Measurements from ENCODE around the gene SORCS1. TPM values are rescaled to one million over a fixed set of nuclear protein-coding genes. Genes with fewer than 3 reads are reported as not detected.

The SORCS1 gene
- total RNA-seq, 2 experiments from 2014 or later = not detected

- no peaks in the 10 kb centered on the region for H3K36me3 ChIP-seq (ENCODE audit: insufficient read depth, low read length)
- no peaks in the 10 kb centered on the region for H3K4me1 ChIP-seq (ENCODE audit: insufficient read depth, low read length)
- TF ChIP-seq CTCF (IDR thresholded peaks at IDR 0.05) = no peak
- Mint-ChIP-seq H3K27ac (no peak overlapping the region), H3K4me1 (ENCODE audit: low read depth) (no peaks in the 10 kb centered on the region), H3K9me3 (peaks cover 8% of the 10 kb centered on the region), H3K36me3 (ENCODE audit: low read depth) (no peaks in the 10 kb centered on the region), H3K27me3 (no peaks in the 10 kb centered on the region), H3K4me3 (no peak overlapping the region)
- DNase-seq (no peak), ATAC-seq (ENCODE audit: poor library complexity) (no peak)
- no peaks in the 10 kb centered on the region for H3K9me3 ChIP-seq (ENCODE audit: control insufficient read depth in 1 of 2, insufficient read depth in 1 of 2, low read length in 2 of 2)
- no peaks in the 10 kb centered on the region for H3K27me3 ChIP-seq (ENCODE audit: control insufficient read depth in 1 of 2, insufficient read depth in 2 of 2, low read length in 2 of 2)
- ChIA-PET CTCF (no interaction called here), POLR2A (no interaction called here)
- no peak overlapping the region for H3K27ac ChIP-seq (ENCODE audit: low read depth in 1 of 2, low read length in 2 of 2)
- H3K4me3 ChIP-seq (ENCODE audit: low read length) = no peak overlapping the region
- intact Hi-C loops (cut with DNase I, micrococcal nuclease) = no loop called here
Measured at GRCh38 chr10:107033799-107034422, 130.6 kb downstream of the SORCS1 start.

- Histone ChIP-seq H3K27me3 (ENCODE audit: control insufficient read depth in 1 of 2, insufficient read depth in 2 of 2, low read length in 2 of 2) (no peaks in the 10 kb centered on the region), H3K9me3 (ENCODE audit: control insufficient read depth in 1 of 2, insufficient read depth in 1 of 2, low read length in 2 of 2) (no peaks in the 10 kb centered on the region), H3K27ac (ENCODE audit: low read depth in 1 of 2, low read length in 2 of 2) (no peak overlapping the region), H3K36me3 (ENCODE audit: insufficient read depth, low read length) (no peaks in the 10 kb centered on the region), H3K4me3 (ENCODE audit: low read length) (no peak overlapping the region), H3K4me1 (ENCODE audit: insufficient read depth, low read length) (no peaks in the 10 kb centered on the region)
- Mint-ChIP-seq H3K27me3 (no peaks in the 10 kb centered on the region), H3K36me3 (ENCODE audit: low read depth) (no peaks in the 10 kb centered on the region), H3K4me1 (ENCODE audit: low read depth) (no peaks in the 10 kb centered on the region), H3K27ac (no peak overlapping the region), H3K4me3 (no peak overlapping the region), H3K9me3 (peaks cover 5% of the 10 kb centered on the region)
- no peak for DNase-seq
- ATAC-seq (ENCODE audit: poor library complexity) = no peak
- TF ChIP-seq CTCF (IDR thresholded peaks at IDR 0.05) = no peak
- POLR2A ChIA-PET = interaction anchor here (0.6 kb wide), 1 partner anchor 49 kb away, joined by 3 read pairs; no protein-coding TSS in a partner anchor
- CTCF ChIA-PET = no interaction called here
- intact Hi-C loops (cut with DNase I, micrococcal nuclease) = no loop called here
Measured at GRCh38 chr10:107032700-107033401, 131.7 kb downstream of the SORCS1 start.

GRCh38 chr10:107031931-107032699, 132.4 kb downstream of the SORCS1 start:
- H3K27ac Mint-ChIP-seq = no peak overlapping the region
- H3K27ac ChIP-seq (ENCODE audit: low read depth in 1 of 2, low read length in 2 of 2) = no peak overlapping the region

More at GRCh38 chr10:107031931-107032699, 132.4 kb downstream of the SORCS1 start:
- no peak for DNase-seq
- no peaks in the 10 kb centered on the region for H3K9me3 ChIP-seq (ENCODE audit: control insufficient read depth in 1 of 2, insufficient read depth in 1 of 2, low read length in 2 of 2)
- intact Hi-C loops (cut with DNase I, micrococcal nuclease) = no loop called here
- Mint-ChIP-seq H3K27me3 (no peaks in the 10 kb centered on the region), H3K36me3 (ENCODE audit: low read depth) (no peaks in the 10 kb centered on the region), H3K9me3 (peaks cover 5% of the 10 kb centered on the region), H3K4me1 (ENCODE audit: low read depth) (no peaks in the 10 kb centered on the region), H3K4me3 (no peak overlapping the region)
- no peaks in the 10 kb centered on the region for H3K36me3 ChIP-seq (ENCODE audit: insufficient read depth, low read length)
- no peak overlapping the region for H3K4me3 ChIP-seq (ENCODE audit: low read length)
- CTCF ChIA-PET = no interaction called here
- ATAC-seq (ENCODE audit: poor library complexity) = no peak
- TF ChIP-seq CTCF (IDR thresholded peaks at IDR 0.05) = no peak
- POLR2A ChIA-PET = interaction anchor here (0.6 kb wide), 1 partner anchor 48 kb away, joined by 3 read pairs; no protein-coding TSS in a partner anchor
- H3K27me3 ChIP-seq (ENCODE audit: control insufficient read depth in 1 of 2, insufficient read depth in 2 of 2, low read length in 2 of 2) = no peaks in the 10 kb centered on the region
- H3K4me1 ChIP-seq (ENCODE audit: insufficient read depth, low read length) = no peaks in the 10 kb centered on the region

Measured in CD4-positive, alpha-beta T cell (primary cell).